H1 (cell line): Measurements from ENCODE around the gene DNER. TPM values are rescaled to one million over a fixed set of nuclear protein-coding genes. Genes with fewer than 3 reads are reported as not detected.

Experiments used
- HDAC2 ChIP-seq, 2 experiments: fragments of 300-600 bp in 1 of 2; sonication (generic) in 1 of 2; IDR thresholded peaks; 2 replicates each; pipeline ENCODE4 v1.6.1; 2011 to 2012; ENCODE audit warnings: low read depth in 2 of 2, low read length in 2 of 2, mild to moderate bottlenecking in 2 of 2, moderate library complexity in 2 of 2, borderline replicate concordance in 1 of 2, inconsistent platforms in 1 of 2
- SIX5 ChIP-seq: IDR thresholded peaks from 2 replicates; pipeline ENCODE4 v1.6.1; 2011; ENCODE audit warnings: mild to moderate bottlenecking, low read depth, low read length
- SP1 ChIP-seq: IDR thresholded peaks from 2 replicates; pipeline ENCODE4 v1.6.1; 2011; ENCODE audit warnings: low read depth, low read length
- polyA plus RNA-seq, 7 experiments: library from polyadenylated mRNA; depleted of rRNA in 3 of 7; stranded (reverse) in 5 of 7; unstranded in 2 of 7; fragments of >200 nt in 5 of 7; fragments of 200-250 nt in 2 of 7; gene quantifications; 1 replicate in 5 of 7; 2 replicates in 1 of 7; 4 replicates in 1 of 7; pipeline versions ENCODE4 v1.2.1 to v1.2.3, GENCODE V29; 2011 to 2013; ENCODE audit warnings: missing spikeins in 2 of 7, mixed read lengths in 2 of 7
- total RNA-seq: library from RNA; stranded (reverse); fragmentation: NEBNext Ultra II Directional; extraction: Animal tissue kit (Norgen Biotek cat#: 25700); gene quantifications from 2 replicates; pipeline ENCODE4 v1.2.1, GENCODE V29; 2021
- TF ChIP-seq, protein P1 (sequence below): fragments of 300-600 bp; sonication (generic); IDR thresholded peaks from 2 replicates; pipeline ENCODE4 v1.7.1; 2012; ENCODE audit warnings: low read length, moderate library complexity, mild to moderate bottlenecking, inconsistent platforms; ENCODE audit not compliant: insufficient replicate concordance

The DNER gene
- total and polyA plus RNA-seq, 2 of the 8 experiments (the other 6 are each of a cell fraction or from before 2014, with no cell fraction given): 6.8 to 16.3 TPM

DNA sequence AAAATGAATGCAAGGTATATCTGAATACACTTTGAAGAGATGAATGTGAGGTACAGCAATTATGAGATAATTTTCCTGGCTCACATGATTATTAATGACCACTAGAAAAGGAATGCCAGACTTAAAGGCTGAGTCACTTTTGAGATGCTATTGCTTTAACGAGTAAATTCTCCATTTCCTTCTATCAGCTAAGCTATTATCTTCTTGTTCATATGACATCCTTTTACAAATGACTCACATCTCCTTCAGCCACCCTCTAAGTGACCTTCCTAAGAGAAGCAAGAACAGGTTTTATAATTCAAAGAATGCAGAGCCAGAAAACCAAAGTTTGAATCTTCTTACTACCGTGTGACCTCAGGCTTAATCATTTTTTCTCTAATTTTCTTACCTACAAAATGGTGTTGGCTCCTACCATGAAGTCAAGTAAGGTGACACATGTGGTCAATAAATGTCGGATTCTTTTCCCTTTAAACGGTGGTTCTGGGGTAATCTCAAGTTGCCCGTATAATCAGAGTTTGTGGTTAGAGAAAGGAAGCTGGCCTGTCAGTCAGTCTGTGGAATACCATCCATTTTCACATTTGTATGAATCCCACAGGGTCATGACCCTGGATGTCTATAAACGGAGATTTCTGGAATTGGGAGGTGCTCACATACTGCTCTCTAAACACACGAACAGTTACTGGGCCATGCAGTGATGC lies 259.3 kb downstream of the DNER start (continued):
- TF ChIP-seq, protein P1, sequence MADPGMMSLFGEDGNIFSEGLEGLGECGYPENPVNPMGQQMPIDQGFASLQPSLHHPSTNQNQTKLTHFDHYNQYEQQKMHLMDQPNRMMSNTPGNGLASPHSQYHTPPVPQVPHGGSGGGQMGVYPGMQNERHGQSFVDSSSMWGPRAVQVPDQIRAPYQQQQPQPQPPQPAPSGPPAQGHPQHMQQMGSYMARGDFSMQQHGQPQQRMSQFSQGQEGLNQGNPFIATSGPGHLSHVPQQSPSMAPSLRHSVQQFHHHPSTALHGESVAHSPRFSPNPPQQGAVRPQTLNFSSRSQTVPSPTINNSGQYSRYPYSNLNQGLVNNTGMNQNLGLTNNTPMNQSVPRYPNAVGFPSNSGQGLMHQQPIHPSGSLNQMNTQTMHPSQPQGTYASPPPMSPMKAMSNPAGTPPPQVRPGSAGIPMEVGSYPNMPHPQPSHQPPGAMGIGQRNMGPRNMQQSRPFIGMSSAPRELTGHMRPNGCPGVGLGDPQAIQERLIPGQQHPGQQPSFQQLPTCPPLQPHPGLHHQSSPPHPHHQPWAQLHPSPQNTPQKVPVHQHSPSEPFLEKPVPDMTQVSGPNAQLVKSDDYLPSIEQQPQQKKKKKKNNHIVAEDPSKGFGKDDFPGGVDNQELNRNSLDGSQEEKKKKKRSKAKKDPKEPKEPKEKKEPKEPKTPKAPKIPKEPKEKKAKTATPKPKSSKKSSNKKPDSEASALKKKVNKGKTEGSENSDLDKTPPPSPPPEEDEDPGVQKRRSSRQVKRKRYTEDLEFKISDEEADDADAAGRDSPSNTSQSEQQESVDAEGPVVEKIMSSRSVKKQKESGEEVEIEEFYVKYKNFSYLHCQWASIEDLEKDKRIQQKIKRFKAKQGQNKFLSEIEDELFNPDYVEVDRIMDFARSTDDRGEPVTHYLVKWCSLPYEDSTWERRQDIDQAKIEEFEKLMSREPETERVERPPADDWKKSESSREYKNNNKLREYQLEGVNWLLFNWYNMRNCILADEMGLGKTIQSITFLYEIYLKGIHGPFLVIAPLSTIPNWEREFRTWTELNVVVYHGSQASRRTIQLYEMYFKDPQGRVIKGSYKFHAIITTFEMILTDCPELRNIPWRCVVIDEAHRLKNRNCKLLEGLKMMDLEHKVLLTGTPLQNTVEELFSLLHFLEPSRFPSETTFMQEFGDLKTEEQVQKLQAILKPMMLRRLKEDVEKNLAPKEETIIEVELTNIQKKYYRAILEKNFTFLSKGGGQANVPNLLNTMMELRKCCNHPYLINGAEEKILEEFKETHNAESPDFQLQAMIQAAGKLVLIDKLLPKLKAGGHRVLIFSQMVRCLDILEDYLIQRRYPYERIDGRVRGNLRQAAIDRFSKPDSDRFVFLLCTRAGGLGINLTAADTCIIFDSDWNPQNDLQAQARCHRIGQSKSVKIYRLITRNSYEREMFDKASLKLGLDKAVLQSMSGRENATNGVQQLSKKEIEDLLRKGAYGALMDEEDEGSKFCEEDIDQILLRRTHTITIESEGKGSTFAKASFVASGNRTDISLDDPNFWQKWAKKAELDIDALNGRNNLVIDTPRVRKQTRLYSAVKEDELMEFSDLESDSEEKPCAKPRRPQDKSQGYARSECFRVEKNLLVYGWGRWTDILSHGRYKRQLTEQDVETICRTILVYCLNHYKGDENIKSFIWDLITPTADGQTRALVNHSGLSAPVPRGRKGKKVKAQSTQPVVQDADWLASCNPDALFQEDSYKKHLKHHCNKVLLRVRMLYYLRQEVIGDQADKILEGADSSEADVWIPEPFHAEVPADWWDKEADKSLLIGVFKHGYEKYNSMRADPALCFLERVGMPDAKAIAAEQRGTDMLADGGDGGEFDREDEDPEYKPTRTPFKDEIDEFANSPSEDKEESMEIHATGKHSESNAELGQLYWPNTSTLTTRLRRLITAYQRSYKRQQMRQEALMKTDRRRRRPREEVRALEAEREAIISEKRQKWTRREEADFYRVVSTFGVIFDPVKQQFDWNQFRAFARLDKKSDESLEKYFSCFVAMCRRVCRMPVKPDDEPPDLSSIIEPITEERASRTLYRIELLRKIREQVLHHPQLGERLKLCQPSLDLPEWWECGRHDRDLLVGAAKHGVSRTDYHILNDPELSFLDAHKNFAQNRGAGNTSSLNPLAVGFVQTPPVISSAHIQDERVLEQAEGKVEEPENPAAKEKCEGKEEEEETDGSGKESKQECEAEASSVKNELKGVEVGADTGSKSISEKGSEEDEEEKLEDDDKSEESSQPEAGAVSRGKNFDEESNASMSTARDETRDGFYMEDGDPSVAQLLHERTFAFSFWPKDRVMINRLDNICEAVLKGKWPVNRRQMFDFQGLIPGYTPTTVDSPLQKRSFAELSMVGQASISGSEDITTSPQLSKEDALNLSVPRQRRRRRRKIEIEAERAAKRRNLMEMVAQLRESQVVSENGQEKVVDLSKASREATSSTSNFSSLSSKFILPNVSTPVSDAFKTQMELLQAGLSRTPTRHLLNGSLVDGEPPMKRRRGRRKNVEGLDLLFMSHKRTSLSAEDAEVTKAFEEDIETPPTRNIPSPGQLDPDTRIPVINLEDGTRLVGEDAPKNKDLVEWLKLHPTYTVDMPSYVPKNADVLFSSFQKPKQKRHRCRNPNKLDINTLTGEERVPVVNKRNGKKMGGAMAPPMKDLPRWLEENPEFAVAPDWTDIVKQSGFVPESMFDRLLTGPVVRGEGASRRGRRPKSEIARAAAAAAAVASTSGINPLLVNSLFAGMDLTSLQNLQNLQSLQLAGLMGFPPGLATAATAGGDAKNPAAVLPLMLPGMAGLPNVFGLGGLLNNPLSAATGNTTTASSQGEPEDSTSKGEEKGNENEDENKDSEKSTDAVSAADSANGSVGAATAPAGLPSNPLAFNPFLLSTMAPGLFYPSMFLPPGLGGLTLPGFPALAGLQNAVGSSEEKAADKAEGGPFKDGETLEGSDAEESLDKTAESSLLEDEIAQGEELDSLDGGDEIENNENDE: no peak
- no peak for TF ChIP-seq SP1
- no peak for TF ChIP-seq HDAC2 (IDR thresholded peaks at IDR 0.05; ENCODE audit: borderline replicate concordance in 1 of 2, low read depth in 2 of 2, low read length in 2 of 2)
- TF ChIP-seq SIX5: no peak
